ENCODE measurements around the gene CPSF4.

GRCh38 chr7:99469381-99470065 is 30.8 kb downstream of the CPSF4 start:
- TF ChIP-seq GATA3 (IDR thresholded peaks at IDR 0.05; ENCODE audit: low read depth, low read length) (no peak), GATA2 (IDR thresholded peaks at IDR 0.05; ENCODE audit: low read depth, low read length) (no peak)
